Upper lobe of right lung (tissue), 1 donor: ENCODE results near the gene RALGPS2. TPM values are rescaled to one million over a fixed set of nuclear protein-coding genes. Genes with fewer than 3 reads are reported as not detected.
"Not testable (repeated sequence)": the region's sequence is repeated elsewhere in the genome, so short reads cannot be mapped to it uniquely, and the experiment has no call there.

Experiments
- ATAC-seq: fragments of 200-7000 bp; cut with Tn5 transposase; one replicate; pipeline ENCODE4 v1.9.1; 2020; ENCODE audit warnings: mild to moderate bottlenecking, moderate library complexity
- DNase-seq: peaks from one replicate; pipeline ENCODE4 v3.0.0-alpha.2; 2020
- H3K27ac ChIP-seq: fragments of 200-600 bp; one replicate; pipeline ENCODE4 v1.8.0; 2022
- H3K27me3 ChIP-seq: fragments of 200-600 bp; one replicate; pipeline ENCODE4 v1.8.0; 2022; ENCODE audit warnings: mild to moderate bottlenecking
- H3K36me3 ChIP-seq: fragments of 200-600 bp; one replicate; pipeline ENCODE4 v1.8.0; 2022
- H3K4me1 ChIP-seq: fragments of 200-600 bp; one replicate; pipeline ENCODE4 v1.8.0; 2022
- H3K4me3 ChIP-seq: fragments of 200-600 bp; one replicate; pipeline ENCODE4 v1.8.0; 2022; ENCODE audit warnings: mild to moderate bottlenecking
- H3K9me3 ChIP-seq: fragments of 200-600 bp; one replicate; pipeline ENCODE4 v1.8.0; 2022
- CTCF ChIP-seq: fragments of 200-600 bp; IDR thresholded peaks from one replicate; pipeline ENCODE4 v1.8.0; 2022; ENCODE audit warnings: antibody characterized with exemption
- intact Hi-C: fragments of 100-400 bp; cut with DNase I; formaldehyde crosslinking; loops from one replicate; pipeline ENCODE4 v1.11.0; 2022
- total RNA-seq: library from RNA; stranded (reverse); fragmentation: NEBNext Ultra II Directional; extraction: Animal tissue kit (Norgen Biotek cat#: 25700); gene quantifications from one replicate; pipeline ENCODE4 v1.2.1, GENCODE V29; 2021
- donor health status: DM: no; HTN: yes; CAD: no; lungs with severe emphysema.

Gene RALGPS2
- total RNA-seq, 1 donor from 2014 or later, result 5.3 TPM

- H3K4me1 ChIP-seq, result no peaks in the 10 kb centered on the region
- no peaks in the 10 kb centered on the region for H3K36me3 ChIP-seq
- intact Hi-C loops, result no loop called here
- H3K27ac ChIP-seq, result no peak overlapping the region
- no peak for DNase-seq
- no peaks in the 10 kb centered on the region for H3K9me3 ChIP-seq
- TF ChIP-seq CTCF, result no peak
- no peaks in the 10 kb centered on the region for H3K27me3 ChIP-seq
- no peak overlapping the region for H3K4me3 ChIP-seq
- ATAC-seq, result no peak
Observed at GRCh38 chr1:178745260-178745659, 20.2 kb downstream of the RALGPS2 start.

- ATAC-seq (no peak), DNase-seq (no peak)
- Histone ChIP-seq H3K36me3 (no peaks in the 10 kb centered on the region), H3K4me3 (no peak overlapping the region), H3K4me1 (no peaks in the 10 kb centered on the region), H3K27me3 (no peaks in the 10 kb centered on the region), H3K27ac (no peak overlapping the region), H3K9me3 (no peaks in the 10 kb centered on the region)
- TF ChIP-seq CTCF, result no peak
- intact Hi-C loops, result no loop called here
Observed at GRCh38 chr1:178746345-178746744, 21.3 kb downstream of the RALGPS2 start.

- DNase-seq, H3K36me3 ChIP-seq, H3K27ac ChIP-seq, H3K4me3 ChIP-seq, intact Hi-C loops, ATAC-seq, H3K9me3 ChIP-seq, H3K4me1 ChIP-seq, H3K27me3 ChIP-seq: not testable (repeated sequence)
Observed at GRCh38 chr1:178747361-178747760, 22.3 kb downstream of the RALGPS2 start.

GRCh38 chr1:178749581-178750166 lies 24.6 kb downstream of the RALGPS2 start:
- no peaks in the 10 kb centered on the region for H3K36me3 ChIP-seq
- ATAC-seq, result no peak
- no peak for DNase-seq
- H3K4me3 ChIP-seq, result no peak overlapping the region
- intact Hi-C loops, result loop anchor here (5.0 kb wide), 1 partner anchor 207 kb away; no protein-coding TSS in a partner anchor
- no peaks in the 10 kb centered on the region for H3K27me3 ChIP-seq
- no peaks in the 10 kb centered on the region for H3K9me3 ChIP-seq
- no peak for TF ChIP-seq CTCF
- H3K27ac ChIP-seq, result no peak overlapping the region
- peaks cover 7% of the 10 kb centered on the region for H3K4me1 ChIP-seq

GRCh38 chr1:178751046-178751445 lies 26.0 kb downstream of the RALGPS2 start:
- intact Hi-C loops, result loop anchor here (5.0 kb wide), 1 partner anchor 209 kb away; no protein-coding TSS in a partner anchor
- no peak overlapping the region for H3K4me3 ChIP-seq
- H3K9me3 ChIP-seq, result no peaks in the 10 kb centered on the region
- no peak overlapping the region for H3K27ac ChIP-seq
- ATAC-seq, result no peak
- H3K36me3 ChIP-seq, result no peaks in the 10 kb centered on the region
- no peaks in the 10 kb centered on the region for H3K27me3 ChIP-seq
- peaks cover 7% of the 10 kb centered on the region for H3K4me1 ChIP-seq
- TF ChIP-seq CTCF, result no peak
- DNase-seq, result no peak

GRCh38 chr1:178752891-178753290 lies 27.8 kb downstream of the RALGPS2 start:
- Histone ChIP-seq H3K4me1 (peaks cover 7% of the 10 kb centered on the region), H3K27me3 (no peaks in the 10 kb centered on the region), H3K4me3 (no peak overlapping the region), H3K9me3 (no peaks in the 10 kb centered on the region), H3K36me3 (no peaks in the 10 kb centered on the region), H3K27ac (no peak overlapping the region)
- no peak for ATAC-seq
- intact Hi-C loops, result loop anchor here (5.0 kb wide), 1 partner anchor 211 kb away; no protein-coding TSS in a partner anchor
- TF ChIP-seq CTCF, result no peak
- DNase-seq, result no peak

- not testable (repeated sequence) for H3K27me3 ChIP-seq, H3K4me1 ChIP-seq, H3K4me3 ChIP-seq, H3K36me3 ChIP-seq, H3K27ac ChIP-seq, H3K9me3 ChIP-seq, DNase-seq, ATAC-seq
- intact Hi-C loops, result loop anchor here (5.0 kb wide), 1 partner anchor 212 kb away; no protein-coding TSS in a partner anchor
Observed at GRCh38 chr1:178754655-178755256, 29.7 kb downstream of the RALGPS2 start.
